ENCODE measurements around the gene GRK5.

The GRK5 gene

GRCh38 chr10:119199231-119199992 is 8.0 kb upstream of the GRK5 start:
- H3K27ac ChIP-seq, result no peak overlapping the region
- TF ChIP-seq ZFX (IDR thresholded peaks at IDR 0.05; ENCODE audit: borderline replicate concordance) (no peak), CTCF (IDR thresholded peaks at IDR 0.05) (peak; percentile 86)

- no peak for TF ChIP-seq CTCF (IDR thresholded peaks at IDR 0.05)
- no peak for TF ChIP-seq ZFX (IDR thresholded peaks at IDR 0.05; ENCODE audit: borderline replicate concordance)
- H3K27ac ChIP-seq, result no peak overlapping the region
Observed at GRCh38 chr10:119201233-119201632, 6.1 kb upstream of the GRK5 start.

- no peak overlapping the region for H3K27ac ChIP-seq
- TF ChIP-seq ZFX (IDR thresholded peaks at IDR 0.05; ENCODE audit: borderline replicate concordance), result no peak
- TF ChIP-seq CTCF (IDR thresholded peaks at IDR 0.05), result no peak
Observed at GRCh38 chr10:119203006-119203405, 4.4 kb upstream of the GRK5 start.

GRCh38 chr10:119205894-119206602 is 1.3 kb upstream of the GRK5 start:
- TF ChIP-seq ZFX (IDR thresholded peaks at IDR 0.05; ENCODE audit: borderline replicate concordance) (no peak), CTCF (IDR thresholded peaks at IDR 0.05) (no peak)
- H3K27ac ChIP-seq, result peak overlapping the region; percentile 79

- TF ChIP-seq CTCF (IDR thresholded peaks at IDR 0.05), result peak; percentile 92
- TF ChIP-seq ZFX (IDR thresholded peaks at IDR 0.05; ENCODE audit: borderline replicate concordance), result no peak
- peak overlapping the region; percentile 79 for H3K27ac ChIP-seq
Observed at GRCh38 chr10:119206603-119207365, 587 bp upstream of the GRK5 start.

- no peak for TF ChIP-seq CTCF (IDR thresholded peaks at IDR 0.05)
- TF ChIP-seq ZFX (IDR thresholded peaks at IDR 0.05; ENCODE audit: borderline replicate concordance), result no peak
- peak overlapping the region; percentile 79; the same call in 1 of the 2 replicates for H3K27ac ChIP-seq
Observed at GRCh38 chr10:119207713-119208552, 562 bp downstream of the GRK5 start.
